ENCODE results near the gene TNNI3K. TPM values are rescaled to one million over a fixed set of nuclear protein-coding genes. Genes with fewer than 3 reads are reported as not detected.

TNNI3K gene
- total and polyA plus RNA-seq, 10 of the 15 experiments (the other 5 are each of a cell fraction or from before 2014, with no cell fraction given) = 0.14 to 1.6 (median 0.44) TPM; not detected in 4

DNA sequence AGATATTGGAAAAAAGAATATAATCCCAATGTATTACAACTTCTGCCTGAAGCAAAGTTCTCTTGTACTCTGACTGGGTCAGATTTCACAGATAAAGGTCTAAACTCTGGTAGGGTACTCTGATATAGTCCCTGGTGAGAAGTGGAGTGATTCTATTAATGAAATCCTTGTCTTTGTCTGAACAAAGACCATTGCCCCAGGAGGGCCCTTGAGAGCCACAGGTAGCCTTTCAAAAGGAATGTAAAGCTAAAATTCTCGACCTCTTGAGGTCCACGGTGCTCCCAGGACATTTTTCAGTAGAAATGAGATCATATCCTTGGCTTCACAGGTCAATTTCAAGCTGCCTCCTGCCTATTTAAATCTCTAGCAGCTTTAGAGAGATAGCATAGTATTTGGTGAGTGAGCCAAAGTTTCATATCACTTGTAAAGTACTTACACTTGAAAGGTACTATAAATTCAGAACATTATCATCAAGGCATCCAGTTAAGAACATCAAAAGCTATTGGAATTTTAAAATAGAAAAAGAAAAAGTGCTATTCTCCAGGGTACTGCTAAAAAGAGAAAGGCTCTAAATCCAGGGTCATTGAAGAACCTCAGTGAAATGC, 10.1 kb downstream of the TNNI3K start (continued):
- TF ChIP-seq, protein P1, sequence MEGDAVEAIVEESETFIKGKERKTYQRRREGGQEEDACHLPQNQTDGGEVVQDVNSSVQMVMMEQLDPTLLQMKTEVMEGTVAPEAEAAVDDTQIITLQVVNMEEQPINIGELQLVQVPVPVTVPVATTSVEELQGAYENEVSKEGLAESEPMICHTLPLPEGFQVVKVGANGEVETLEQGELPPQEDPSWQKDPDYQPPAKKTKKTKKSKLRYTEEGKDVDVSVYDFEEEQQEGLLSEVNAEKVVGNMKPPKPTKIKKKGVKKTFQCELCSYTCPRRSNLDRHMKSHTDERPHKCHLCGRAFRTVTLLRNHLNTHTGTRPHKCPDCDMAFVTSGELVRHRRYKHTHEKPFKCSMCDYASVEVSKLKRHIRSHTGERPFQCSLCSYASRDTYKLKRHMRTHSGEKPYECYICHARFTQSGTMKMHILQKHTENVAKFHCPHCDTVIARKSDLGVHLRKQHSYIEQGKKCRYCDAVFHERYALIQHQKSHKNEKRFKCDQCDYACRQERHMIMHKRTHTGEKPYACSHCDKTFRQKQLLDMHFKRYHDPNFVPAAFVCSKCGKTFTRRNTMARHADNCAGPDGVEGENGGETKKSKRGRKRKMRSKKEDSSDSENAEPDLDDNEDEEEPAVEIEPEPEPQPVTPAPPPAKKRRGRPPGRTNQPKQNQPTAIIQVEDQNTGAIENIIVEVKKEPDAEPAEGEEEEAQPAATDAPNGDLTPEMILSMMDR (IDR thresholded peaks at IDR 0.05 in 2 of 3, conservative IDR thresholded peaks at IDR 0.05 in 1 of 3; ENCODE audit: control insufficient read depth in 2 of 3, extremely low read depth in 1 of 3, insufficient read depth in 1 of 3, low read depth in 3 of 3, low read length in 3 of 3) = no peak
- TF ChIP-seq, protein P2, sequence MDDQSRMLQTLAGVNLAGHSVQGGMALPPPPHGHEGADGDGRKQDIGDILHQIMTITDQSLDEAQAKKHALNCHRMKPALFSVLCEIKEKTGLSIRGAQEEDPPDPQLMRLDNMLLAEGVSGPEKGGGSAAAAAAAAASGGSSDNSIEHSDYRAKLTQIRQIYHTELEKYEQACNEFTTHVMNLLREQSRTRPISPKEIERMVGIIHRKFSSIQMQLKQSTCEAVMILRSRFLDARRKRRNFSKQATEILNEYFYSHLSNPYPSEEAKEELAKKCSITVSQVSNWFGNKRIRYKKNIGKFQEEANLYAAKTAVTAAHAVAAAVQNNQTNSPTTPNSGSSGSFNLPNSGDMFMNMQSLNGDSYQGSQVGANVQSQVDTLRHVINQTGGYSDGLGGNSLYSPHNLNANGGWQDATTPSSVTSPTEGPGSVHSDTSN (IDR thresholded peaks at IDR 0.05; ENCODE audit: insufficient replicate concordance, low read depth, low read length) = no peak
- TF ChIP-seq BACH1 (IDR thresholded peaks at IDR 0.05; ENCODE audit: borderline replicate concordance) = no peak
- no peak for TF ChIP-seq GATAD2B (conservative IDR thresholded peaks at IDR 0.05; ENCODE audit: low read depth)
- no peak for TF ChIP-seq IKZF1 (conservative IDR thresholded peaks at IDR 0.05)
- TF ChIP-seq EGR1 (IDR thresholded peaks at IDR 0.05; ENCODE audit: borderline replicate concordance in 1 of 2, low read depth in 2 of 2, low read length in 2 of 2) = no peak
- no peak for TF ChIP-seq CBX3 (IDR thresholded peaks at IDR 0.05; ENCODE audit: borderline replicate concordance, low read depth)
- TF ChIP-seq ZNF207 (IDR thresholded peaks at IDR 0.05; ENCODE audit: borderline replicate concordance) = no peak
- TF ChIP-seq SMAD5 (IDR thresholded peaks at IDR 0.05; ENCODE audit: low read depth) = no peak
- TF ChIP-seq ZNF24 (IDR thresholded peaks at IDR 0.05) = no peak

All from GM12878 (cell line).